HepG2 (cell line): ENCODE results near the gene NAT9. TPM values are rescaled to one million over a fixed set of nuclear protein-coding genes. Genes with fewer than 3 reads are reported as not detected.

ENCODE experiments used
- HMGA1 ChIP-seq: sonication (generic); formaldehyde crosslinking; conservative IDR thresholded peaks from 2 replicates; pipeline ENCODE4 v1.4.0; 2020; ENCODE audit warnings: missing genetic modification reagents
- HNF4A ChIP-seq: sonication (generic); formaldehyde crosslinking; IDR thresholded peaks from 2 replicates; pipeline ENCODE4 v1.4.0; 2020; ENCODE audit warnings: missing genetic modification reagents
- HOXA7 ChIP-seq: sonication (generic); formaldehyde crosslinking; IDR thresholded peaks from 2 replicates; pipeline ENCODE4 v1.8.1; 2022; ENCODE audit warnings: mild to moderate bottlenecking, missing genetic modification reagents, moderate library complexity
- KLF13 ChIP-seq: sonication (generic); formaldehyde crosslinking; IDR thresholded peaks from 2 replicates; pipeline ENCODE4 v1.4.0; 2020; ENCODE audit warnings: mild to moderate bottlenecking, missing genetic modification reagents
- MED8 ChIP-seq: sonication (generic); formaldehyde crosslinking; IDR thresholded peaks from 2 replicates; pipeline ENCODE4 v1.8.1; 2023; ENCODE audit warnings: mild to moderate bottlenecking, missing genetic modification reagents; ENCODE audit not compliant: insufficient replicate concordance
- PAF1 ChIP-seq: IDR thresholded peaks from 2 replicates; pipeline ENCODE4 v1.6.1; 2016; ENCODE audit warnings: missing genetic modification reagents, missing compliant biosample characterization
- RFX5 ChIP-seq: IDR thresholded peaks from 2 replicates; pipeline ENCODE4 v1.6.1; 2011; ENCODE audit warnings: low read depth, low read length, improper control_type of control experiment
- SNAPC2 ChIP-seq: sonication (generic); formaldehyde crosslinking; IDR thresholded peaks from 2 replicates; pipeline ENCODE4 v1.8.1; 2022; ENCODE audit warnings: mild to moderate bottlenecking, missing genetic modification reagents
- THRA ChIP-seq: sonication (generic); formaldehyde crosslinking; IDR thresholded peaks from 2 replicates; pipeline ENCODE4 v1.4.0; 2020; ENCODE audit warnings: missing genetic modification reagents, borderline replicate concordance
- USF2 ChIP-seq, 2 experiments: sonication (generic) in 1 of 2; formaldehyde crosslinking in 1 of 2; IDR thresholded peaks; 2 replicates each; pipeline versions ENCODE4 v1.5.1 to v1.6.1; 2011 to 2020; ENCODE audit warnings: borderline replicate concordance in 1 of 2, low read depth in 1 of 2, low read length in 1 of 2, mild to moderate bottlenecking in 1 of 2, missing genetic modification reagents in 1 of 2, moderate library complexity in 1 of 2
- XRCC5 ChIP-seq: fragments of 200-400 bp; formaldehyde crosslinking; optimal IDR thresholded peaks from 2 replicates; pipeline ENCODE3; 2017; ENCODE audit warnings: mild to moderate bottlenecking, low read length
- ZBED4 ChIP-seq: sonication (generic); formaldehyde crosslinking; IDR thresholded peaks from 2 replicates; pipeline ENCODE4 v1.4.0; 2020; ENCODE audit warnings: missing genetic modification reagents, borderline replicate concordance
- ZBTB49 ChIP-seq: sonication (generic); formaldehyde crosslinking; IDR thresholded peaks from 2 replicates; pipeline ENCODE4 v1.4.0; 2020; ENCODE audit warnings: missing genetic modification reagents, borderline replicate concordance
- ZBTB7A ChIP-seq: sonication (generic); formaldehyde crosslinking; IDR thresholded peaks from 2 replicates; pipeline ENCODE4 v1.8.0; 2022; ENCODE audit warnings: mild to moderate bottlenecking, missing genetic modification reagents
- ZFP36L1 ChIP-seq: sonication (generic); formaldehyde crosslinking; IDR thresholded peaks from 2 replicates; pipeline ENCODE4 v1.8.0; 2022; ENCODE audit warnings: mild to moderate bottlenecking, missing genetic modification reagents, moderate library complexity
- ZFP62 ChIP-seq: sonication (generic); formaldehyde crosslinking; IDR thresholded peaks from 2 replicates; pipeline ENCODE4 v1.4.0; 2020; ENCODE audit warnings: missing genetic modification reagents
- ZMYM3 ChIP-seq: sonication (generic); formaldehyde crosslinking; IDR thresholded peaks from 2 replicates; pipeline ENCODE4 v1.5.1; 2020; ENCODE audit warnings: mild to moderate bottlenecking, missing genetic modification reagents
- ZNF121 ChIP-seq: sonication (generic); formaldehyde crosslinking; IDR thresholded peaks from 2 replicates; pipeline ENCODE4 v1.5.0; 2020; ENCODE audit warnings: mild to moderate bottlenecking, missing genetic modification reagents
- ZNF3 ChIP-seq: IDR thresholded peaks from 2 replicates; pipeline ENCODE4 v1.7.0; 2017; ENCODE audit warnings: inconsistent platforms
- ZNF546 ChIP-seq: sonication (generic); formaldehyde crosslinking; conservative IDR thresholded peaks from 2 replicates; pipeline ENCODE4 v1.8.1; 2023; ENCODE audit warnings: mild to moderate bottlenecking, missing genetic modification reagents
- ZNF720 ChIP-seq: sonication (generic); formaldehyde crosslinking; IDR thresholded peaks from 2 replicates; pipeline ENCODE4 v1.4.0; 2020; ENCODE audit warnings: missing genetic modification reagents
- ZSCAN30 ChIP-seq: sonication (generic); formaldehyde crosslinking; IDR thresholded peaks from 2 replicates; pipeline ENCODE4 v1.5.0; 2020; ENCODE audit warnings: mild to moderate bottlenecking, missing genetic modification reagents
- polyA plus RNA-seq, 8 experiments: library from polyadenylated mRNA; depleted of rRNA in 3 of 8; stranded (reverse) in 7 of 8; unstranded in 1 of 8; fragments of >200 nt; fragmentation: Illumina TruSeq in 4 of 8; extraction: Trizol in 4 of 8; gene quantifications; 2 replicates each; pipeline versions ENCODE4 v1.2.1 to v1.2.3, GENCODE V29; 2011 to 2016; ENCODE audit warnings: low read depth in 4 of 8, missing spikeins in 1 of 8, mixed read lengths in 1 of 8; ENCODE audit not compliant: insufficient read depth in 1 of 8
- total RNA-seq, 5 experiments: library from RNA; depleted of rRNA; stranded (reverse); fragments of >200 nt; fragmentation: Illumina TruSeq; extraction: Trizol; gene quantifications; 2 replicates each; pipeline ENCODE4 v1.2.3, GENCODE V29; 2016; ENCODE audit warnings: low read depth in 1 of 5

NAT9 gene
- total and polyA plus RNA-seq, 2 of the 13 experiments (the other 11 are each of a cell fraction or from before 2014, with no cell fraction given), result 39.7 to 44.2 TPM

GRCh38 chr17:74748279-74748528, 27.9 kb downstream of the NAT9 start (continued):
- no peak for TF ChIP-seq ZBED4
- TF ChIP-seq SNAPC2 (CRISPR knock-in tag), result 0 out of 2 replicates have a peak, but pooled peaks have one; percentile 21
- TF ChIP-seq RFX5, result no peak
- no peak for TF ChIP-seq ZFP62 (CRISPR knock-in tag)
- TF ChIP-seq HOXA7 (CRISPR knock-in tag), result no peak
- TF ChIP-seq ZNF546, result no peak
- no peak for TF ChIP-seq HNF4A (CRISPR knock-in tag)
- no peak for TF ChIP-seq USF2 (IDR thresholded peaks at IDR 0.05; ENCODE audit: low read depth, low read length)
- TF ChIP-seq USF2 (CRISPR knock-in tag; IDR thresholded peaks at IDR 0.05; ENCODE audit: borderline replicate concordance), result no peak
- TF ChIP-seq ZFP36L1 (CRISPR knock-in tag), result no peak
- TF ChIP-seq ZBTB7A, result no peak
- TF ChIP-seq MED8, result no peak
- no peak for TF ChIP-seq ZNF121 (CRISPR knock-in tag)
- no peak for TF ChIP-seq HMGA1 (CRISPR knock-in tag)
- no peak for TF ChIP-seq XRCC5
- TF ChIP-seq KLF13 (CRISPR knock-in tag), result no peak
- TF ChIP-seq ZNF720 (CRISPR knock-in tag), result no peak
- no peak for TF ChIP-seq ZBTB49 (CRISPR knock-in tag)
- no peak for TF ChIP-seq PAF1 (CRISPR knock-in tag)
- TF ChIP-seq ZNF3 (CRISPR knock-in tag), result 0 out of 2 replicates have a peak, but pooled peaks have one; percentile 3
- no peak for TF ChIP-seq THRA (CRISPR knock-in tag)
- no peak for TF ChIP-seq ZSCAN30
- TF ChIP-seq ZMYM3 (CRISPR knock-in tag), result no peak
